ENCODE data around the gene SNAP47. TPM values are rescaled to one million over a fixed set of nuclear protein-coding genes. Genes with fewer than 3 reads are reported as not detected.

The SNAP47 gene
- total and polyA plus RNA-seq, 9 of the 15 experiments (the other 6 are each of a cell fraction or from before 2014, with no cell fraction given) = 2.5 to 41.3 (median 32.6) TPM

- Histone ChIP-seq H3K4me2 (ENCODE audit: insufficient read depth, low read length) (no peak overlapping the region), H3K79me2 (ENCODE audit: control insufficient read depth, insufficient read depth, low read length) (no peaks in the 10 kb centered on the region), H3K9ac (ENCODE audit: insufficient read depth in 1 of 2, low read depth in 2 of 2, low read length in 2 of 2) (no peak overlapping the region), H3K9me1 (ENCODE audit: control insufficient read depth, insufficient read depth, low read length) (no peaks in the 10 kb centered on the region), H3K4me1 (replicated peaks in 1 of 2; ENCODE audit: control insufficient read depth in 2 of 2, insufficient read depth in 2 of 2, low read length in 2 of 2) (peaks cover 5 to 35% of the 10 kb centered on the region in 2 experiments; a peak in 3 of 5 replicates), H3K4me3 (no peak overlapping the region), H4K20me1 (replicated peaks; ENCODE audit: control insufficient read depth, insufficient read depth, low read length) (peaks cover 4% of the 10 kb centered on the region; the same call in 1 of the 2 replicates), H3K36me3 (ENCODE audit: control insufficient read depth, insufficient read depth, low read length) (peaks cover 16% of the 10 kb centered on the region; the same call in 1 of the 3 replicates), H3K27ac (ENCODE audit: extremely low read depth, low read depth, low read length) (no peak overlapping the region), H3K9me3 (replicated peaks; ENCODE audit: control insufficient read depth, insufficient read depth, low read depth, low read length) (no peaks in the 10 kb centered on the region), H3K27me3 (ENCODE audit: control insufficient read depth in 2 of 2, insufficient read depth in 2 of 2, low read length in 2 of 2) (peaks cover 2 to 13% of the 10 kb centered on the region in 2 experiments; a peak in 3 of 5 replicates), H2AFZ (ENCODE audit: low read depth, low read length) (no peak overlapping the region)
- BruUV-seq (replicated peaks) = no TSS peak
- in situ Hi-C loops (cut with MboI) = no loop called here
- ChIA-PET CTCF (ENCODE audit: low intra/inter-chr PET ratio) (no interaction called here), POLR2A (no interaction called here)
- ATAC-seq (no peak), DNase-seq (ENCODE audit: extremely low read depth in 1 of 4, low spot score in 3 of 4) (no peak), FAIRE-seq (peak; percentile 58)
- intact Hi-C loops (cut with micrococcal nuclease) = no loop called here
- 41% methylated on average over 13 of the region's 13 CpGs for WGBS (ENCODE audit: insufficient coverage, low coverage, missing lambda C conversion rate)
- no peak for TF ChIP-seq STAG1 (CRISPR knock-in tag; IDR thresholded peaks at IDR 0.05; ENCODE audit: borderline replicate concordance)
- no peak for TF ChIP-seq ZNF41 (CRISPR knock-in tag; conservative IDR thresholded peaks at IDR 0.05)
- TF ChIP-seq, protein P1, sequence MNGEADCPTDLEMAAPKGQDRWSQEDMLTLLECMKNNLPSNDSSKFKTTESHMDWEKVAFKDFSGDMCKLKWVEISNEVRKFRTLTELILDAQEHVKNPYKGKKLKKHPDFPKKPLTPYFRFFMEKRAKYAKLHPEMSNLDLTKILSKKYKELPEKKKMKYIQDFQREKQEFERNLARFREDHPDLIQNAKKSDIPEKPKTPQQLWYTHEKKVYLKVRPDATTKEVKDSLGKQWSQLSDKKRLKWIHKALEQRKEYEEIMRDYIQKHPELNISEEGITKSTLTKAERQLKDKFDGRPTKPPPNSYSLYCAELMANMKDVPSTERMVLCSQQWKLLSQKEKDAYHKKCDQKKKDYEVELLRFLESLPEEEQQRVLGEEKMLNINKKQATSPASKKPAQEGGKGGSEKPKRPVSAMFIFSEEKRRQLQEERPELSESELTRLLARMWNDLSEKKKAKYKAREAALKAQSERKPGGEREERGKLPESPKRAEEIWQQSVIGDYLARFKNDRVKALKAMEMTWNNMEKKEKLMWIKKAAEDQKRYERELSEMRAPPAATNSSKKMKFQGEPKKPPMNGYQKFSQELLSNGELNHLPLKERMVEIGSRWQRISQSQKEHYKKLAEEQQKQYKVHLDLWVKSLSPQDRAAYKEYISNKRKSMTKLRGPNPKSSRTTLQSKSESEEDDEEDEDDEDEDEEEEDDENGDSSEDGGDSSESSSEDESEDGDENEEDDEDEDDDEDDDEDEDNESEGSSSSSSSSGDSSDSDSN (IDR thresholded peaks at IDR 0.05; ENCODE audit: borderline replicate concordance in 1 of 2, low read depth in 2 of 2, low read length in 2 of 2) = no peak
- no peak for TF ChIP-seq CEBPG (CRISPR knock-in tag; IDR thresholded peaks at IDR 0.05)
- TF ChIP-seq CEBPG (tag; conservative IDR thresholded peaks at IDR 0.05 in 1 of 2, IDR thresholded peaks at IDR 0.05 in 1 of 2) = no peak
- TF ChIP-seq SOX6 (IDR thresholded peaks at IDR 0.05) = no peak
- TF ChIP-seq ZNF780A (CRISPR knock-in tag; IDR thresholded peaks at IDR 0.05) = no peak
- no peak for TF ChIP-seq GABPB1 (CRISPR knock-in tag; IDR thresholded peaks at IDR 0.05)
- TF ChIP-seq, protein P2, sequence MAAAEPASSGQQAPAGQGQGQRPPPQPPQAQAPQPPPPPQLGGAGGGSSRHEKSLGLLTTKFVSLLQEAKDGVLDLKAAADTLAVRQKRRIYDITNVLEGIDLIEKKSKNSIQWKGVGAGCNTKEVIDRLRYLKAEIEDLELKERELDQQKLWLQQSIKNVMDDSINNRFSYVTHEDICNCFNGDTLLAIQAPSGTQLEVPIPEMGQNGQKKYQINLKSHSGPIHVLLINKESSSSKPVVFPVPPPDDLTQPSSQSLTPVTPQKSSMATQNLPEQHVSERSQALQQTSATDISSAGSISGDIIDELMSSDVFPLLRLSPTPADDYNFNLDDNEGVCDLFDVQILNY (CRISPR knock-in tag; IDR thresholded peaks at IDR 0.05) = no peak
- TF ChIP-seq ZNF764 (CRISPR knock-in tag; IDR thresholded peaks at IDR 0.05; ENCODE audit: low read depth) = no peak
- no peak for TF ChIP-seq POLR2AphosphoS5 (IDR thresholded peaks at IDR 0.05; ENCODE audit: control insufficient read depth, insufficient read depth, low read depth, low read length)
- TF ChIP-seq ETV1 (tag; conservative IDR thresholded peaks at IDR 0.05; ENCODE audit: low read depth) = no peak
These were observed 50.0 kb downstream of the SNAP47 start for GRCh38 chr1:227785094-227785804.
